Fibroblast of lung (primary cell): ENCODE data around the gene THBS1.
A peak's percentile ranks its signal among the peaks of the same experiment; 100 is the strongest.

Source experiments
- CTCF ChIP-seq, 2 donors: IDR thresholded peaks in 1 of 2; conservative IDR thresholded peaks in 1 of 2; 1 replicate in 1 of 2; 2 replicates in 1 of 2; pipeline ENCODE4 v1.5.1; 2011 to 2012; ENCODE audit warnings: low read length in 2 of 2, control low read depth in 1 of 2, inconsistent platforms in 1 of 2, low read depth in 1 of 2, mild to moderate bottlenecking in 1 of 2
- EZH2 ChIP-seq: IDR thresholded peaks from 2 replicates; pipeline ENCODE4 v1.5.1; 2012; ENCODE audit warnings: low read length, control low read depth, mild to moderate bottlenecking; ENCODE audit errors: missing control alignments

GRCh38 chr15:39624806-39625205 is 43.9 kb downstream of the THBS1 start:
- TF ChIP-seq CTCF (conservative IDR thresholded peaks at IDR 0.05 in 1 of 2, IDR thresholded peaks at IDR 0.05 in 1 of 2; ENCODE audit: low read depth in 1 of 2, low read length in 2 of 2) (peak in 1 of 2 donors; percentile 23), EZH2 (no peak)
